Glutamatergic neuron (in vitro differentiated cells): ENCODE data around the gene MIA2. TPM values are rescaled to one million over a fixed set of nuclear protein-coding genes. Genes with fewer than 3 reads are reported as not detected.
A peak's percentile ranks its signal among the peaks of the same experiment; 100 is the strongest.

ENCODE experiments used
- DNase-seq: peaks from one replicate; pipeline ENCODE4 v3.0.0; 2022
- H3K27ac Mint-ChIP-seq: one replicate; pipeline ENCODE4 v1.8.0; 2020; ENCODE audit warnings: mild to moderate bottlenecking, mixed read lengths, inconsistent platforms; ENCODE audit not compliant: unreplicated experiment
- H3K27me3 Mint-ChIP-seq: one replicate; pipeline ENCODE4 v1.8.0; 2020; ENCODE audit warnings: mild to moderate bottlenecking, moderate library complexity, mixed read lengths, inconsistent platforms; ENCODE audit not compliant: unreplicated experiment
- H3K36me3 Mint-ChIP-seq: one replicate; pipeline ENCODE4 v1.8.0; 2020; ENCODE audit warnings: mild to moderate bottlenecking, mixed read lengths, inconsistent platforms; ENCODE audit not compliant: unreplicated experiment
- H3K4me1 Mint-ChIP-seq: one replicate; pipeline ENCODE4 v1.8.0; 2020; ENCODE audit warnings: mild to moderate bottlenecking, low read depth, mixed read lengths, inconsistent platforms; ENCODE audit not compliant: unreplicated experiment
- H3K4me3 Mint-ChIP-seq: one replicate; pipeline ENCODE4 v1.8.0; 2020; ENCODE audit warnings: mild to moderate bottlenecking, mixed read lengths, inconsistent platforms; ENCODE audit not compliant: unreplicated experiment
- H3K9me3 Mint-ChIP-seq: one replicate; pipeline ENCODE4 v1.8.0; 2020; ENCODE audit warnings: mild to moderate bottlenecking, moderate library complexity, mixed read lengths, inconsistent platforms; ENCODE audit not compliant: unreplicated experiment
- total RNA-seq: library from RNA; stranded (reverse); fragmentation: NEBNext Ultra II Directional; extraction: Animal tissue kit (Norgen Biotek cat#: 25700); gene quantifications from one replicate; pipeline ENCODE4 v1.2.1, GENCODE V29; 2021; ENCODE audit not compliant: unreplicated experiment
- TF ChIP-seq, protein P1 (sequence below): fragments of 200-600 bp; sonication (generic); IDR thresholded peaks from one replicate; pipeline ENCODE4 v1.5.0; 2021; ENCODE audit not compliant: partially characterized antibody, unreplicated experiment

The MIA2 gene
- total RNA-seq, 1 donor from 2014 or later: 9.7 TPM

DNA sequence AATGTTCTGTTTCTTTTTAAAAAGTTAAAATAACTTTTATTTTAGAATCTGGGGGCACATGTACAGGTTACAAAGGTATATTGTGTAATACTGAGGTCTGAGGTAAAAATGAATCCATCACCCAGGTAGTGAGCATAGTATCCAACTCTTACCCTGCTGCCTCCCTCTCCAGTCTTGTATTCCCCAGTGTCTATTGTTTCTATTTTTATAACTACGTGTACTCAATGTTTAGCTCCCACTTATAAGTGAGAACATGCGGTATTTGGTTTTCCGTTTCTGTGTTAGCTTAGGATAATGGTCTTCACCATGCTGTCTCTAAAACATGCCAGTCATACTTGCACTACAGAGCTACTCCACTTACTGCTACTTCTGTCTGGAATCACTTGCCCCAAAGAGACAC lies 190.1 kb downstream of the MIA2 start:
- TF ChIP-seq, protein P1, sequence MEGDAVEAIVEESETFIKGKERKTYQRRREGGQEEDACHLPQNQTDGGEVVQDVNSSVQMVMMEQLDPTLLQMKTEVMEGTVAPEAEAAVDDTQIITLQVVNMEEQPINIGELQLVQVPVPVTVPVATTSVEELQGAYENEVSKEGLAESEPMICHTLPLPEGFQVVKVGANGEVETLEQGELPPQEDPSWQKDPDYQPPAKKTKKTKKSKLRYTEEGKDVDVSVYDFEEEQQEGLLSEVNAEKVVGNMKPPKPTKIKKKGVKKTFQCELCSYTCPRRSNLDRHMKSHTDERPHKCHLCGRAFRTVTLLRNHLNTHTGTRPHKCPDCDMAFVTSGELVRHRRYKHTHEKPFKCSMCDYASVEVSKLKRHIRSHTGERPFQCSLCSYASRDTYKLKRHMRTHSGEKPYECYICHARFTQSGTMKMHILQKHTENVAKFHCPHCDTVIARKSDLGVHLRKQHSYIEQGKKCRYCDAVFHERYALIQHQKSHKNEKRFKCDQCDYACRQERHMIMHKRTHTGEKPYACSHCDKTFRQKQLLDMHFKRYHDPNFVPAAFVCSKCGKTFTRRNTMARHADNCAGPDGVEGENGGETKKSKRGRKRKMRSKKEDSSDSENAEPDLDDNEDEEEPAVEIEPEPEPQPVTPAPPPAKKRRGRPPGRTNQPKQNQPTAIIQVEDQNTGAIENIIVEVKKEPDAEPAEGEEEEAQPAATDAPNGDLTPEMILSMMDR: no peak
- DNase-seq: no peak
- Mint-ChIP-seq H3K4me1 (peaks cover 8% of the 10 kb centered on the region), H3K27me3 (no peaks in the 10 kb centered on the region), H3K4me3 (no peak overlapping the region), H3K9me3 (no peaks in the 10 kb centered on the region), H3K36me3 (no peaks in the 10 kb centered on the region), H3K27ac (no peak overlapping the region)

DNA sequence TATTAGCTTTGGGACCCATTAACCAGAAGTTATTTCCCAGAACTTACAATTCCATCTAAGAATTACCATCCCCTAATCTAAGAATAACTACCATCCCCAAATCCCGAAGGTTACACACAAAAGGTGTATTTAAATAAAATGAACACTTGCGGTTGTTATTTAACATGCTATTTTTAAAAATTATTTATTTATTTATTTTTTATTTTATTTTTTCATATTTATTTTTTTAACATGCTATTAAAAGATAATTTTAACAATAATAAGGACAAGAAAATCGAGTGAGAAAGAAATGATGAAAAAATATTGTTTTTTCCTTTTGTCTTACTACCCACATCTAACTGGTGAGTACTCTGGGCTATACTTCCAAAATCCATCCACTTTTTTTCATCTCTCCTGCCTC lies 192.2 kb downstream of the MIA2 start:
- Mint-ChIP-seq H3K9me3 (peaks cover 2% of the 10 kb centered on the region), H3K4me3 (no peak overlapping the region), H3K4me1 (peaks cover 13% of the 10 kb centered on the region), H3K36me3 (no peaks in the 10 kb centered on the region), H3K27ac (no peak overlapping the region), H3K27me3 (no peaks in the 10 kb centered on the region)
- TF ChIP-seq, protein P1: no peak
- no peak for DNase-seq

DNA sequence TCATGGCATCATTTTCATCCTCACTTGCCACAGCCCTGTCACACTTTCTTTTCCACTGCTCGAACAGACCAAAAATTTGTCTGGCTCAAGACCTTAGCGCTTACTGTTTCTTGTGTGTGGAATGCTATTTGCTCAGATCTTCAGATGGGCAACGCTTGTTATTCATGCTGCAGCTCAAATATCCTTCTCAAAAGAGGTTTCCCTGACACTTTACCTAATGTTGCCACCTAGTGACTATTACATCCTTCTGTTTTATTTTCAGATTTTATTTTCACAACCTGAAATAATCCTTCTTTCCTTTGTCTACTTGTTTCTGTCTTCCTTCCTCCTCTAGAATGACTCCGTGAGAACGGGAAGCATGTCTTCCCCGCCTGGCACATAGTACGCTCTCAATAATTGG lies 192.9 kb downstream of the MIA2 start:
- H3K27ac Mint-ChIP-seq: no peak overlapping the region
- peaks cover 2% of the 10 kb centered on the region for H3K9me3 Mint-ChIP-seq
- no peaks in the 10 kb centered on the region for H3K27me3 Mint-ChIP-seq
- DNase-seq: no peak
- no peaks in the 10 kb centered on the region for H3K36me3 Mint-ChIP-seq
- TF ChIP-seq, protein P1: no peak
- H3K4me3 Mint-ChIP-seq: no peak overlapping the region
- peaks cover 16% of the 10 kb centered on the region for H3K4me1 Mint-ChIP-seq

DNA sequence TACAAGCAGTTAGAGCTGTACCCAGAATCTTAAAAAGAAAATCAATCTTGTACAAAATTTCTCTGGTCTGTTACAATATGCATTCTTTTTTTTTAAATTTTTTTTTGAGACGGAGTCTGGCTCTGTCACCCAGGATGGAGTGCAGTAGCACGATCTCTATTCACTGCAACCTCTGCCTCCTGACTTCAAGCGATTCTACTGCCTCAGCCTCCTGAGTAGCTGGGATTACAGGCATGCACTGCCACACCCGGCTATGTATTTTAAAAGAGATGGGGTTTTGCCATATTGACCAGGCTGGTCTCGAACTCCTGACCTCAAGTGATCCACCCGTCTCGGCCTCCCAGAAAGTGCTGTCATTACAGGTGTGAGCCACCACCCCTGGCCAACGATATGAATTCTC lies 194.4 kb downstream of the MIA2 start:
- no peak for DNase-seq
- Mint-ChIP-seq H3K4me3 (no peak overlapping the region), H3K36me3 (no peaks in the 10 kb centered on the region), H3K27ac (no peak overlapping the region), H3K9me3 (peaks cover 9% of the 10 kb centered on the region), H3K27me3 (peaks cover 3% of the 10 kb centered on the region), H3K4me1 (peaks cover 16% of the 10 kb centered on the region)
- TF ChIP-seq, protein P1: no peak

DNA sequence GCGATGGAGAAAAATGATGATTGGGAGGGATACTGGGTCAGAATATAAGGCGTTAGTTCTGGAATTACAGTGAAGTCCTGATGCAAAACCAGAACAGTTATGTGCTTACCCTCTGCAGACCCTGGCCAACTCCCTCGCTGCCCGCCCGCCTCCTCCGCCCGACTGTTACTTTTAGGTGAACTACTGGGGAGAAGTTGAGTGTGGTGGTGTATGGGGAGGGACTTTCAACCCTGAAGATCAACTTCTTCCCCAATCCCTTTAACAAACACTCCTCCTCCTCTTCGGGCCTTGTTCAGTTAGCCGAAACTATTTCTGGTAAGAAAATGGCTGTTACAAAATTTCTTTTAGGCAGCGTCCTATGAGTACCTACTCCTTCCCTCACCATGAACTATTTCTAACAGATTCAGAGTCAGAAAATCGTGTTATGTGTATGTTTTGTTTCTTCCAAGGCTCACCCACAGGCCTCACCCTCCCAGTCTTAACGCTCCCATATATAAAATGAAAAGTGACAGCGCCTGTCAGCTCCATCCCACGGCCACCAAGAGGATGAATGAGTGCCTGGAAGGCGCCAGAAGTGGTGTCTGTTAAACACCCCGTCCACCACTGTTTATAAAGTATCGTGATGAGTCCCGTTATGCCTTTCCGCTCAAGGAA lies 197.2 kb downstream of the MIA2 start:
- DNase-seq: no peak
- TF ChIP-seq, protein P1: no peak
- peak overlapping the region; percentile 5 for H3K27ac Mint-ChIP-seq
- H3K4me1 Mint-ChIP-seq: peaks cover 18% of the 10 kb centered on the region
- no peaks in the 10 kb centered on the region for H3K36me3 Mint-ChIP-seq
- peaks cover 3% of the 10 kb centered on the region for H3K27me3 Mint-ChIP-seq
- peak overlapping the region; percentile 90 for H3K4me3 Mint-ChIP-seq
- H3K9me3 Mint-ChIP-seq: peaks cover 11% of the 10 kb centered on the region
